Measurements from ENCODE around the gene PRR14L.

DNA sequence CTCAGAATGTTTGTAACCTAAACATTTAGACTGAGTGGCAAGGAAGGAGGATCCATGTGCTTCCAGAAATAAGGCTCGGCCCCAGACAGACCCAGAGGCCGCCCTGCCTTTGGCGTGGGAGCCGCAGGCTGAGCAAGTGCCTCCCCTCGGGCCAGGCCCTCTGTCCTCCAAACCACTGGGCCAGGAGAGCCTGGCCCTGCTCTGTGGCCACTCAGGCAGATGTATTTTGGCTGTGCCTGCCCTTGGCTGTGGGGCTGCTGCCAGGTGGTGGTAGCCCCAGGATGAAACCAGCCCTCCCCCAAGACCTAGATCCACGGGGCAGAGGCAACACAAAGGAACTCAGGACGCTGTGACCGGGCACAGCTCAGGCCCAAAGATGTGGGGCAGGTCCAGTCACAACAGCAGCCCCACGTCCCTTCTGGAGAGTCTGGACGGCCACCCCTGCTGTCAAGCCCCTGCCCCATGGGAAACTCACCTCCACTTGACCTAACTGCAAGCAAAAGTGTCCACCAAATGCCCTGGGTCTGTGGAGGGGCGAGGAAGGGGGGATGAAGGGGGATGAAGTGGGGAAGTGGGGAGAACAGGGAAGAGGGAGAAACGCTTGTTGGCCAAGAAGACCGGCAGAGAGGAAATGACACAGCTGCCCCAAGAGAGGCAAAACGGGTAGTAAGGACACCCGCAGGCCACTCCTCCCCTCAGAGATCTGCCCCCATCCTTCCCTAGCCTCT lies 111.9 kb downstream of the PRR14L start:
- TF ChIP-seq, protein P1, sequence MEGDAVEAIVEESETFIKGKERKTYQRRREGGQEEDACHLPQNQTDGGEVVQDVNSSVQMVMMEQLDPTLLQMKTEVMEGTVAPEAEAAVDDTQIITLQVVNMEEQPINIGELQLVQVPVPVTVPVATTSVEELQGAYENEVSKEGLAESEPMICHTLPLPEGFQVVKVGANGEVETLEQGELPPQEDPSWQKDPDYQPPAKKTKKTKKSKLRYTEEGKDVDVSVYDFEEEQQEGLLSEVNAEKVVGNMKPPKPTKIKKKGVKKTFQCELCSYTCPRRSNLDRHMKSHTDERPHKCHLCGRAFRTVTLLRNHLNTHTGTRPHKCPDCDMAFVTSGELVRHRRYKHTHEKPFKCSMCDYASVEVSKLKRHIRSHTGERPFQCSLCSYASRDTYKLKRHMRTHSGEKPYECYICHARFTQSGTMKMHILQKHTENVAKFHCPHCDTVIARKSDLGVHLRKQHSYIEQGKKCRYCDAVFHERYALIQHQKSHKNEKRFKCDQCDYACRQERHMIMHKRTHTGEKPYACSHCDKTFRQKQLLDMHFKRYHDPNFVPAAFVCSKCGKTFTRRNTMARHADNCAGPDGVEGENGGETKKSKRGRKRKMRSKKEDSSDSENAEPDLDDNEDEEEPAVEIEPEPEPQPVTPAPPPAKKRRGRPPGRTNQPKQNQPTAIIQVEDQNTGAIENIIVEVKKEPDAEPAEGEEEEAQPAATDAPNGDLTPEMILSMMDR (IDR thresholded peaks at IDR 0.05), result no peak
- TF ChIP-seq POLR2A (IDR thresholded peaks at IDR 0.05) (no peak), POLR2AphosphoS5 (IDR thresholded peaks at IDR 0.05) (no peak)
